ENCODE measurements around the gene LGALS1. TPM values are rescaled to one million over a fixed set of nuclear protein-coding genes. Genes with fewer than 3 reads are reported as not detected.

Gene LGALS1
- total RNA-seq, 4 donors from 2014 or later, result 110 to 347 (median 232) TPM

DNA sequence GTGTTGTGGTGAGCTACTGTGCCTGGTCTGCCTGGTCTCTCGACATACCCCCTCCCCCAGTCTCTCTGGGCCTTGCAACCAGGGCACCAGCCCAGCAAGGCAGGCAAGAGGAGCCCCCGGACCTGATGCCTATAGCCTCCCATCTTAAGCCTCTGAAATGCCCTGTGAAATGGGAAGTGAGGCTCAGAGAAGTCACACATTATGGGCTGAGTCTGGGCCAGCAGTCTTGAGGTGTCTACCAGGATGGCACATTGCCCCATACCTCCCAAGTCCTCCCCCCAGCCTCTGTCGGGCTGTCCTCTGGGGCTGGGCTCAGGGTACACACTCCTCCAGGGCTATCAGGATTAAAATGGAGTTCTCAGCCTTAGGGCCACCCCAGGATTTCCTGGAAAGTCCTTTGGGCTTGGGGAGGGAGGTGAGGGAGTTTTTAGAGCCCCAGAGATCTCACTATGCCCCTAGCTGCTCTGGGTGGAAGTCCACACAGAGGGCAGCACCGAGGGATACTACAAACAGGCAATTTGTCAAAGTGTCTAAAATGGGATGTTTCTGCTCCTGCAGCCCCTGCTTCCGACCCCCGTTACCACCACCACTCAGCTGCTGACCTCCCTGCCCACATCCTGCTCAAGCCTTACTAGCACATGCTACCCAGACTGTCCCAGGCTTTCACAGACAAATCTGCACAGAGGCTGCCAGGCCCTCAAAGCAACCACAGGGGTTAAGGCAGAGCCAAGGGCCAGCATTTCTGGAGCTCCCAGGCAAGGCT is 39.1 kb upstream of the LGALS1 start:
- no peak overlapping the region for H3K4me3 ChIP-seq (ENCODE audit: low read depth, poor library complexity, severe bottlenecking)
- no peak for DNase-seq (ENCODE audit: low spot score in 2 of 2)
- TF ChIP-seq POLR2A (IDR thresholded peaks at IDR 0.05) (no peak), CTCF (IDR thresholded peaks at IDR 0.05) (no peak)
- intact Hi-C loops (cut with DNase I; ENCODE audit: low total_unique reads), result no loop called here
- WGBS, 2 donors, result 54 to 55% methylated on average over 6 of the region's 6 CpGs

DNA sequence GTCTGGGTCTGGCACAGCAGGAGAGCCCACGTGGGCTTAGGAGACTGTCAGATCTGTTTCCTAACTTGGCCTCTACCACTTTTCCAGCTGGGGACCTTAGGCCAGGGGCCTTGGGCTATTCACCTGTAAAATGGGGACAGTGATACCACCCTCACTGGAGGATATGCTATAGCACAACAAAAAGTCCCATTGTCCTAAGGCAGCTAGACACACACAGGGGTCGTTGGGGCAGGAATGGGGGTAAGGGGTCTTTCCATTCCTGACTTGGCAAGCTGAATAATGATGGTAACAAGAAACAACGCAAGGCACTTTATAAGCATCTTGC is 38.5 kb upstream of the LGALS1 start:
- H3K4me3 ChIP-seq (ENCODE audit: low read depth, poor library complexity, severe bottlenecking), result no peak overlapping the region
- intact Hi-C loops (cut with DNase I; ENCODE audit: low total_unique reads), result no loop called here
- 73 to 86% methylated on average over 2 to 3 of the region's 3 CpGs for WGBS, 2 donors
- TF ChIP-seq POLR2A (IDR thresholded peaks at IDR 0.05) (no peak), CTCF (IDR thresholded peaks at IDR 0.05) (no peak)
- no peak for DNase-seq (ENCODE audit: low spot score in 2 of 2)

- WGBS, 2 donors, result 30 to 39% methylated on average over 11 of the region's 11 CpGs
- no peak overlapping the region for H3K4me3 ChIP-seq (ENCODE audit: low read depth, poor library complexity, severe bottlenecking)
- DNase-seq (ENCODE audit: low spot score in 2 of 2), result no peak
- TF ChIP-seq POLR2A (IDR thresholded peaks at IDR 0.05) (no peak), CTCF (IDR thresholded peaks at IDR 0.05) (no peak)
- intact Hi-C loops (cut with DNase I; ENCODE audit: low total_unique reads), result no loop called here
Observed at GRCh38 chr22:37638391-37639069, 36.9 kb upstream of the LGALS1 start.

DNA sequence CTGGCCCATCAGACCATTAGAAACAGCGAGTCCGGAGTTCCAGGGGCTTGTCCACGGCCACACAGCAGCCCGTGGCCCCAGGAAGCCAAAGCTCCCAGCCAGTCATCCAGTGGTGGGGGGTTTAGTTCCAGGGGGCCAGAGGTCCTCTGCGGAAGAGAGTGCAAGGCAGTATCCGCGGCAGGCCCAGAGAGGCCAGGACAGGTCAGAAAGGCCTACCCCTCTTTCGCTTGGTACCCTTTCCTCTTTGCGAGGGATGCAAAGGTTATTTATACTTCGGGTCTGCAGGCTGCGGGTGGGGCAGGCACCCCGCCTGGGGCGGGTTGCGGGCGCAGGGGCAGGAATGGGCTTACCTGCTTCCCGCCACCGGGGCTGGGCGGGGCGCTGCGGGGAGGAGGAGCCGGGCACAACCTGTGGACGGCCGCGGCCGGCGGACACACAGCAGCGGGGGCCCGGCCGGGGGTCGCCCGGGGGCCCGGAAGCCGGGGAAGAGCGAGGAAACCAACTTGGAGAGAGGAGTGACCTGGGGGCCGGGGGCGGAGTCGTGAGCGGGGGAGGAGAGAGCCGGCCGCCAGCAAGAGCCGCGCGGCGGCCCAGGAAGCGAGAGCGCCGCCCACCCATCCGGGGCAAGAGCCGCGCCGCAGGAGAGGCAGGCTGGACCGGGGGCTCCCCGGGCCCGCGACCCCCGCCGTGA is 36.2 kb upstream of the LGALS1 start, which contains the start of gene SH3BP1:
Gene SH3BP1, plus strand, starts transcription at position 600 of the 691 bp plus-strand sequence. CDS start 119 bp downstream, outside the sequence.
- WGBS, 2 donors, result 0 to 11% methylated on average over 12 to 29 of the region's 57 CpGs
- H3K4me3 ChIP-seq (ENCODE audit: low read depth, poor library complexity, severe bottlenecking), result peak within 1 kb of the TSS; percentile 42
- TF ChIP-seq POLR2A (IDR thresholded peaks at IDR 0.05) (no peak), CTCF (IDR thresholded peaks at IDR 0.05) (no peak)
- intact Hi-C loops (cut with DNase I; ENCODE audit: low total_unique reads), result no loop called here
- no peak for DNase-seq (ENCODE audit: low spot score in 2 of 2)

DNA sequence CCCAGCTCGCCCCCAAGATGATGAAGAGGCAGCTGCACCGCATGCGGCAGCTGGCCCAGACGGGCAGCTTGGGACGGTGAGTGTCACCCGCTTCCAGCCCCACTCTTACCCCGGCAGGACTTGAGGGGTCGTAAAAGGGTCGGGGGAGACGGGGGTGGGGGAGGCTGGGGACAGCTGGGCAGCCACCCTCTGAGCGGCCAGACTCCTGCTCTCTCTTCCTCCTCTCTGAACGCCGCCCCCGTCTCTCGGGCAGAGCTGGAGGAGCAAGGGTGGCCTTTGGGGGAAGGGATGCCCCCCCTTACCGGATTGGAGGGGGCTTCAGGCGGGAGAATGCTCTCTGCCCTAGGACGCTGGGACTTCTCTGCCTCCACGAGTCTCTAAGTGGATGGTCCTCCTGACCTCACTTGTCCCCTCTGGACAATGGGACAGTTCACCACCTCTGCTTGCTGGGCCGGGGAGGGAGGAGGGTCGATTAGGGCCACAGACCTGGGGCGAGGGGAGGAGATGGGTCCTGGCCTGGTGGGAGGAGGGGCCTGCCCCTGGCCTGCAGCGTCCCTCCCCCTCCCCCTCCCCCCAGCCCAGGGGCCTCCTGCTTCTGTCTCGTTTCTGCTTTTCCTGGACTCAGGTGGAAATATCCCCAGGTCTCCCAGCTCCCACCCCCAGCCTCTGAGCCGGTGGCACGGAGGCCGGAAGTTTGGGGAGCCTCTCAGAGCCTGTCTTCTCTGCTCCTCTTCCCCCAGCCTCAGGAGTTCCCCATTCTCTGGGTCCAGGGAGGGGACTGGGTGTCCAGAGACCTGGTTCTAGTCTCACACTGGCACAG is 35.5 kb upstream of the LGALS1 start:
- H3K4me3 ChIP-seq (ENCODE audit: low read depth, poor library complexity, severe bottlenecking), result peak overlapping the region; percentile 42
- 6 to 13% methylated on average over 14 to 24 of the region's 27 CpGs for WGBS, 2 donors
- no peak for TF ChIP-seq CTCF (IDR thresholded peaks at IDR 0.05)
- TF ChIP-seq POLR2A (IDR thresholded peaks at IDR 0.05), result no peak
- DNase-seq (ENCODE audit: low spot score in 2 of 2), result no peak
- intact Hi-C loops (cut with DNase I; ENCODE audit: low total_unique reads), result loop anchor here (10.0 kb wide), 1 partner anchor 155 kb away; no protein-coding TSS in a partner anchor

Data from lower leg skin (tissue), 4 donors.